NCI-H526 (cell line): ENCODE measurements around the gene FMNL2.
"Not testable (repeated sequence)": the region's sequence is repeated elsewhere in the genome, so short reads cannot be mapped to it uniquely, and the experiment has no call there.

Source experiments
- DNase-seq, 2 experiments: peaks; one replicate each; lab custom pipeline; 2025; lab: John Stamatoyannopoulos, UW

FMNL2 gene

DNA sequence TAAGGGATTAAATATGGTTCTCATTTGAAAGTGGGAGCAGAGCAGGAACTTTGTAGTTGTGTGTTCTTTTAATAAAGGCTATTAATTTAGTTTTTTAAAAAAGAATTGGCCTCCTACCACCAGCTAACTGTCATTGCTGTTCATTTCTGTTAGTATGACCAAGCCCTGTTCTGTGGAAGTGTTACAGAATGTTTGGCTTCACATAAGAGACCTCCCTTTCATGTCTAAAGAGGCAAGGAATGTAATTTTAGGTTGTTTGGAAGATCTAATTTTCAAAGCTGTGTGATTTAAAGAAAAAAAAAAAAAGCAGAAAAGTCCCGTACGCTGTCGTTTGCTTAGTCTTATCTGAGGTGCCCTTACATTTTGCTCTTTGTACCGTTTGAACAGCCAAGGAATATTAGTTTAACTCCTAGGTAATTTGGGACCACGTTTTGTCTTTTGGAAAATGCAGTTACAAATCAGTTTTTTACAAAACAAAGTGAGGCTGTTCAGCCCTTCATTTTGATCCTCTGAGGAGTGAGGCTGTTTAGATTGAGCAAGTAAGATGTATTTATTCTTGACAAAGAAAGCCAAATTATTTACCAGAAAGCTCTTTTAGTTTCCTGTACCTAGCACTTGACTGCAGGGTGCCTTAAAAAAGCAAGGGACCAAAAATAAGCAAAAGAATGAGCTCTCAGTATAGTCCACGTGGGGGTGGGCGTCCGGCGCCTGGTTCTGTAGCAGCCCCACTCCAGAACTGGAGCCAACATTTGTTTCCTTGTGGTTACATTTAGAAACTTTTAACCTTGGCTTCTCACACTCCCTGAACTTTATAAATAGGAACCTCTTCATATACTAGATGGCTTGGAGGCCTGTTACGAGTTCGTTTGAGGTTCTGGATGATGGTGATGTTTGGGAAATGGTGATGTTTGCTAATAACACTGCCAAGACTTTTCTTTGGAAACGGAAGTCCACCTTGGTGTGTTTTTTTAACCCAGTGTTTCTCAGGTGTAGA lies 136.2 kb downstream of the FMNL2 start:
- DNase-seq: no peak

DNA sequence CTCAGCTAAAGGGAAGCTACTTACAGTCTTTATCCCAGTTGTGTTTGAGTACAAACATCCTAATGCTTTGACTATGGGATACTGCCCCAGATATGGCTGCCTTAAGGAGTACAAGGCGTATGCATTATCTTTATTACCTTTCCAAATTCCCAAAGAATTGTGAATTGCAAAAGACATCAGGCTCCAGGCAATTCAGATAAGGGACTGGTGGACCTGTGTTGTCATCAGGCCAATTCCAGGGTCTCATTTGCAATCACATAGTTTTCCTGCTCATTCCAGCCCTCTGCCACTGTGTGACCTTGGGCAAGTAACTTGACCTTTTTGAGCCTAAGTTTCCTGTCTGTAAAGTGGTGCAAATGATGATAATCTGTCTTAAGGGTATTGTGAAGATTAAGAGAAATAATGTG lies 137.5 kb downstream of the FMNL2 start:
- DNase-seq: no peak

GRCh38 chr2:152473151-152473857 lies 138.3 kb downstream of the FMNL2 start:
- DNase-seq: no peak

DNA sequence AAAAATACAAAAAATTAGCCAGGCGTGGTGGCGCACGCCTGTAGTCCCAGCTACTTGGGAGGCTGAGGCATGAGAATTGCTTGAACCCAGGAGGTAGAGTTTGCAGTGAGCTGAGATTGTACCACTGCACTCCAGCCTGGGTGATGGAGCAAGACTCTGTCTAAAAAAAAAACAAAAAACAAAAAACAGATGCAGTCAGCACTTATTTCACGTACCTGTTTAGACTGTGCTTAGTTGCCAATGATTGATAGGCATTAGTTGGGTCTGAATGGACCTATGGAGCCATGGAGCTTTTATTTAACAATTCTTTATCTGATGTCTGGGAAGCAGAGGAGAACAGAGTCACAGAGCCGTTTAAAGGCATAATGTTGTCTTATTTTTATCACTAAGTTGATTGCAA lies 139.5 kb downstream of the FMNL2 start:
- not testable (repeated sequence) for DNase-seq

DNA sequence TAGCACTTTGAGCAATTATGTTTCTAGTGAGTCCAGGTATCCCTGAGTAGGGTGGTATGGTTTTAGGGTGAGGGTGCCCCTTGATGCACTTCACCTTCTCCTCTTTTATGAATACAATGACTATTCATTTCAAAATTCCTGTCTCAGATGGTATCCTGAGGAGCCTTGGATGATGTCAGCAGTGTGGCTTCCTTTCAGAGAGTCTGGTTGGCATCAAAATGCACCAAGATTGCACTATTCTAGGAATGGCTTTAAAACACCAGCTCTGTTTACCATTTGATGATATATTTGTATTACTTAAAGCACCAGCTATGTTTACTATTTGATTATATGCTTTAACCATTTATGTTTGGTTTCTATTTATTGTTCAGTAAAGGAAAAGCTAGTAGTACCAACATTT lies 141.0 kb downstream of the FMNL2 start:
- DNase-seq: no peak

GRCh38 chr2:152477347-152478092 lies 142.5 kb downstream of the FMNL2 start:
- no peak for DNase-seq

GRCh38 chr2:152479282-152479681 lies 144.3 kb downstream of the FMNL2 start:
- no peak for DNase-seq

GRCh38 chr2:152480821-152481399 lies 145.9 kb downstream of the FMNL2 start:
- DNase-seq: no peak

DNA sequence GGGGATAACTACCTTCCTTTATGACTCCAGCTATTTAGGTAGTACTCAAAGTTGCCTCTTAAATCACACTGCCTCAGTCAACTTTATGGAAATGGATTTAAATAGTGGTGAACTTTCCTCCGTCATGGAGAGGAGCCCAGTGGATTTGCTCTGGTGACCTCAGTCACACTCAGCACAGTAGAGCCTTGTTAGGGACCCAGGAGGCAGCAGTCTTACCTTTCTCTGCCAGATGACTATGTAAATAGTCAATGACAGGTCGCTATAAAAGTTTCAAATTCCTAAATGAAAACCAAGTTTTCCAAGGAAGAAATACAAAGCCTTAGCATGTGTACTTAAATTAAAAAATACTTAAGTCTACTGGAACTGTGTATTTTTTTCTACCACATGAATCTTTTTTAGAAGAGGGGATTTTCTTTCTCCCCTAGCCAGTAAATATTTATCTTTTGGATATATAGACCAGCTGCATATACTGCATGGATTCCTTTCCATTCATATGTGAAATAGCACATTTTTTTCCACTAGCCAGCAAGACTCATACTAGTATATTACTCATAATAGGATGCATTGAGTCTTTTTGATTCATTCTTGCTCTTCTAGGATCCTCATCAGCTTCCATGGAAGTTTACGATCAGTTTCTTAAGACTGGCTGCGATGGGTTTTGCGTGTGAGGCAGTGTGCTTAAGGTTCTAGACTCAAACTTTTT lies 147.1 kb downstream of the FMNL2 start:
- DNase-seq: no peak

- no peak for DNase-seq
Observed at GRCh38 chr2:152483276-152484063, 148.5 kb downstream of the FMNL2 start.

DNA sequence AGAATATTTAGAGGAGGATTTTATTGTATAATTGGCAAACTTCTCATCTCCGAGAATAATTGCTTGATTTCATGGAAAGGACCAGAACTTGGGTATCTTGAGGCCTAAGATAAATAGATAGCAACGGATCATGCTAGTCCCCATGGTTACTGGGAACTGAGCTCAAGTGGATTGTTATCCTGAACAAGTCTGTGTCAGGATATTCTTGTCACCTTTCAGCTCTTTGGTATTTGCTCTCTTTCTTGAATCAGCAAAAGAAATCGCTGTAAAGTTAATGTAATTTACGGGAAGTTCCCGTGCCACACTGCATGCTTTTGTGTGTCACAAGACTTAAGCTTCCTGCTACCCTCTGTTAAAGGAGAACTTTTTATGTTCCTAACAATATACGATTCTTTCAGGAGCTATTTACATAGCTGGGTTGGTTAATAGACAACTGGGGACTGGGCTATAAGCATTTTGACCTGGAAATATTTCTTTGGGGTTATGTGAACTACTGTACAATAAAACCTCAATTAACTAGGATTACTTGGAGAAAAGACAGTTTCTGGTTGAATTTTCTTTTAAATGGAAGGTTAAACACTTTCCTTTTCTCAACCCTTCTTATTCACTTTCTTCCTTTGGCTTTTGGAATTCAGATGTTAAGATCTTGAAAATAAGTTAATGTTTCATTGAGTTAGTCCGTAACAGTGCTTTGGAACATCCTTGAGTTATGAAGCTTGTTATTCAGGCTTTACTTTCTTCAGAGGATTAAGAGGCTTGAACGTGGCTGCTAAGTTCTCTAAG lies 151.2 kb downstream of the FMNL2 start:
- DNase-seq: no peak

DNA sequence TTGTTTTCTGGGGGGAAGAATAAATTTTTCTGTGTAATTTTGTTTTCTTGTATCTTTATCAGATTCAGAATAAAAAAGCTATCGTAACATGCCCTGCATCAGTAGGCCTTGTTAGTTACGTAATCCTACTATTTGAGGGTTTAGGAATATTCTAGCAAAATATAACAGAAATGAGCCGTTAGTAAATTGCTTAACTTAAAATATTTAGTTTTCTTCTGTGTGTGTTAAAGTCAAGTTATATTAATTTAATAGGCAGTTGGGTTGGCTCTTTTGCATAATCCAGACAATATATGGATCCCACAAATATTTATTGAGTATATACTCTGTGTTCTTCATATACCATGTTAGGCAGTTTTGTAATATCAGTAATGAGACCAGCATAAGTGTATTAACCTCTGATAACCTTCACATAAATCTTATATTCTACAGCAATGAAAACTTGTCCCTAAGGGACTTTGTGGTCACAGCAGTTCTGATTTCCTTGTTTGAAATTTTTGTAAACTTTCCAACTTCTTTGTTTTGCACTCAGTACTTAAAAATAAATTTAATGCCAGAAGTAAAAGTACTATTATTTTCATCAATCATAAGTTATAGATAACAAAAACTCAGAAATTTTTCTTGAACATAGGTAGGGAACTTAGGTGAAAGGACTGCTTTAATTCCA lies 151.9 kb downstream of the FMNL2 start:
- DNase-seq: no peak

DNA sequence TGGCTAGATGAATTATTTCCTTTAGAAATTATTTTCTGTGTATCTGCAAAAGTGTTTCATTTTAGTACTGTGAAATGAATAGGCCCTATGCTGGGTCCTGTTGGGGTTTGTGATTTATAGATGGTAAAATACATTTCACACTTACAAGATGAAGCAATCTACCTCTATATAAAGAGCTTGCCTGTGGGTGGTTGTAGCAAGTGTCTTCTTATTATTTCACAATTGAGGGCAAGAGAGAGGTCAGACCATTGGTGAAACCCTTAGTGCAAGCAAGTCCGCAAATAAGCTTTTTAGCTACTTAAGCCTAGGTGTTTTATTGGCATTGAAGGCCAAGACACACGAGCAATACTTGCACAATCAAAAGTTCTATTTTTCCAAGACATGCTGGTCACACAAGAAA lies 153.1 kb downstream of the FMNL2 start:
- DNase-seq: no peak

GRCh38 chr2:152489364-152489763 lies 154.4 kb downstream of the FMNL2 start:
- no peak for DNase-seq

DNA sequence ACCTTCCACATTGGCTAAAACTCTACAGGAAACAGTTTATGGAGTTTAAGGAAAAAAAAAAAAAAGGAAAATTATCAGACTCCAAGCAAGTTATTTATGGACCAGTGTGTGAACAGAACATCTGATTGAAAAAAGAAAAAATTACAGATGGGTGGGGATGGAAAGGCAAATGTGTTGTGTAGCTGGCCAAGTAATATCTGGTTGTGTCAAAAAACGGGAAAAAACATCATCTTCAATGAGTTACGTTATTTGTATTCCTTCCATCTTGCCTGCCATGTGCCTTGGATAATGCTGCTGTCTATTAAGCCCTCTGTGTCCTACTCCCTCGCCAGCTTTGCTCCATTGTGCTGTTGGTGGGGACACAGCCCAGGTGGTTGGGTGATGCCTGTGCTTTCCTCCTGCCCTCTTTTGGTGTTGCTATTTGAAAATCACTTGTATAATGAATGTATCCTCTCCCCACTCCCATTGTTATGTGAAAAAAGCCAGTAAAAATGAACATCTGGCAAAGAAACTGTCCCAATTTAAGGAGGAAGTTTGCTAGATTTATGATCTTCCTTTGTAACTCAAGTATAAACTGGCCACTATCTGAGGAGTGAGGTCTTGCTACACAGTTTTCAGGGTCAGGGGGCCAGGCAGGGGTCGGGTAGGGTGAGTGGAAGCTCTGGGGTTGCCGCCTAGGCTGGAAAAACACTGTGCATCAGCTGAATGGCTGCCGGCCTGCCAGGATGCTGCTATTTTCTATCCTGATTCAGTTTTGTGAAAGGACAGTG lies 155.9 kb downstream of the FMNL2 start:
- DNase-seq: no peak

- DNase-seq: no peak
Observed at GRCh38 chr2:152492131-152492530, 157.2 kb downstream of the FMNL2 start.

DNA sequence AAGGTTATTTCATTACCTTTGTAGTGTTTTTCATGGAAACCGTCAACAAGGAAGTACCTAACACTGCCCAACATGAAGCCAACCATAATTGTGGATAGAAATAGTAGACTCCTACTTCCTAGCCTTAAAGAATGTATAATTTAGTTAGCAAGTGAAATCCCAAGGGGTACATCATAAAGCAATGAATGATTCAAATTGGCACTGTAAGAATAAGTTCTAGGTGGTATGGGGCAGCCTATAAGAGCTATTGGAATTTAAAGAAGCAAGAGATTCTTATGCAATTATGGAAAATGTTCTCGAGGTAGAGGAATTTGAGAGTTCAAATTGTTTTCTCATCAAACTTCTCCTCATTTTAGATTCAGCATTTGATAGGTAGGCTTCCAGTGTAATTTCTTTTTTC lies 157.9 kb downstream of the FMNL2 start:
- DNase-seq: no peak

GRCh38 chr2:152493417-152493816 lies 158.4 kb downstream of the FMNL2 start:
- peak in 1 of 2 experiments; percentile 12 for DNase-seq
